HG02970 (cell line): Measurements from ENCODE around the gene SPDYE4.
"Not testable (repeated sequence)": the region's sequence is repeated elsewhere in the genome, so short reads cannot be mapped to it uniquely, and the experiment has no call there.

Source experiments
- ATAC-seq: cut with Tn5 transposase; IDR thresholded peaks from one replicate; pipeline ENCODE4 v1.9.1; 2021; ENCODE audit warnings: mild to moderate bottlenecking, moderate library complexity, moderate number of reproducible peaks; ENCODE audit not compliant: unreplicated experiment, low FRiP score

Gene SPDYE4, protein sequence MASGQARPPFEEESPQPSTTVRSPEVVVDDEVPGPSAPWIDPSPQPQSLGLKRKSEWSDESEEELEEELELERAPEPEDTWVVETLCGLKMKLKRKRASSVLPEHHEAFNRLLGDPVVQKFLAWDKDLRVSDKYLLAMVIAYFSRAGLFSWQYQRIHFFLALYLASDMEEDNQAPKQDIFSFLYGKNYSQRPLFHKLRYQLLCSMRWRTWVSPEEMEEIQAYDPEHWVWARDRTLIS

DNA sequence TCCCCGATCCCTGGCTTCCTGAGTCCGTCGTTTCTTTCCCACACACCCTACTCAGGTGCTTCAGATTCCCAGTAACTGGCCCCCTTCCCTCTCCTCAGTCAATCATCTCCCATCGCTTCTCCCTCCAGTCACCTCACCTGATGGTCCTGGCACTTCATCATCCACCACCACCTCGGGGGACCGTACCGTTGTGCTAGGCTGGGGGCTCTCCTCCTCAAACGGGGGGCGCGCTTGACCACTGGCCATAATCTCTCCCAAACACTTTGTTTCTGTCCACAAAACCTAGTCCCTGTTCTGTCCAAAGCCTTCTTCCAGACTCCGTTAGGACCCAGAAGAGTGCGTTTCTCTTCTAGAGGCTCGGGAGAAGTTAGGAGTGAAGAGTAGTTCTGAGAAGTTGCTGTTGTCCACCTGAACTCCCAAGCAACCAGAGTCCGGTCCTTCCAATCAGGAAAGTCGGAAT, at the start of gene SPDYE4:
Gene SPDYE4, minus strand, starts transcription at position 410 of the 460 bp plus-strand sequence. Its CDS starts 164 bp downstream, at position 246.
- no peak for ATAC-seq

DNA sequence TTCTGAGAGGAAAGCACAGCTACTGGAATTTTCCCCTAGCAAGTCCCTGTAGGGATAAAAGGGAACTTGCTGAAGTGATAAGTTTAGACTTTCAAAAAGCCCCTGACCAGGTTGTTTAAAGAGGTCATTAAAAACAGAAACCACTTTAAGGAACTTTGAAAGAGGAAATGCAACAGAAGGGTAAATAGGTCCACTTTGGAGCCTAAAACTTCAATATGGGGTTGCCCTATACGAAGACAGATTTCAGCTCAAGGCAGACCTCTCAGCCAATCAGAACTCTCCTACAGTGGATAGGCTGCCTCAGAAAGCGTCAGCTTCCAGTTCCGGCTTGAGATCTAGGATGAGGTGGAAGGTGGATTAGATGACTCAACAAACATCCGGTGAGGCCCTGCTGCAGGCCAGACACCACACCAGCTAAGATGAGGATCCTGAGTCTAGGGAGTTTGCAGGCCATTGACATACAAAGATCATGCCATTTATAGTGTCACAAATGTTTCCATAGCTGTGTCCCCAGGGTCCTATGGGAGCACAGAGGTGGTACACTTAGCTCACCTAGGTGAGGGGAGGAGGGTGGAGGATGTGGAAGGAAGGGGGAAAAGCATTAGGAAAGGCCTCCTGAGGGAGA, 48.7 kb upstream of the SPDYE4 start:
- ATAC-seq: peak; percentile 77

DNA sequence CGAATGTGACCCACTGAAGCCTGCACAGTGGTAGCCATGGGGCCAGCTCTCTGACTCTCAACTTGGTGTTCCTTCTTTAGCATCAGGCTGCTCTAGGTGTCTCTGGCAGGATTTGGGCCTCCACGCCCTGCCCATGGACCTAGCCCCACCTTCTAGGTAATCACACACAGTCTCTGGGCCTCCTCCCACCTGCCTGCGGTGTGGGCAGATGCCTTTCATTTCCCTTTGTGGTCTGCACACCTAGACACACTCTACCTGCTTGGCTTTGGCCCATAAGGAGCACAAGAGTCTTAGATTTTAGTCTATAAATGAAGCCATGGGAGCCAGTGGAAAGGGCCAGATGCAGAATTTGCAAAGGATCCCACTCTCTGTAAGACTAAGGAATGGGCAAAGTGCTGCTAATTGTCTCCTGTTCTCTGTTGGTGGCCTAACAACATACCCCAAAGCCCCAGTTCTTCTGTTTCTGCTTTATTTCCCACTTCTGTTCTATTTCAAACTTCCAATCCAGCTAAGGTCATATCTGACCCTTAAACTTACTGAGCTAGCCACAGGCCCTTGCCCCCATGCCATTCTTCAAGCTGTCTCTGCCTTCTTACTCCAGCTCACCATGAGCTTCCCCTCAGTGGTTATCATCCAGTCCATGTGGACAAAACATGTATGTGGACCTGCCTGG, 48.0 kb upstream of the SPDYE4 start:
- ATAC-seq: no peak

DNA sequence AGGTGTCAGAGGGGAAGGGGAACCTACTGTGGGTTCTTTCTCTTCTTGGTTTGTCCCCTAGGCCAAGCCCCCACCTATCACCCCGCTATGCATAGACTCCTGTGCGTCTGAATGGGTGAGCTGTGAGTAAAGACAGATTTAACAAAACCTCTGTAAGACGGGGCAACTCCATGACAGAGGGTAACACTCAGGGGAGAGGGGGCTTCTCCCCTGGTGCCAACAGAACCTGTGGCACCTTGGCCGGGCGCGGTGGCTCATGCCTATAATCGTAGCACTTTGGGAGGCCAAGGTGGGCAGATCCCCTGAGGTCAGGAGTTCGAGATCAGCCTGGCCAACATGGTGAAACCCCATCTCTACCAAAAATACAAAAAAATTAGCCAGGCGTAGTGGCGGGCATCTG, 47.0 kb upstream of the SPDYE4 start:
- not testable (repeated sequence) for ATAC-seq

DNA sequence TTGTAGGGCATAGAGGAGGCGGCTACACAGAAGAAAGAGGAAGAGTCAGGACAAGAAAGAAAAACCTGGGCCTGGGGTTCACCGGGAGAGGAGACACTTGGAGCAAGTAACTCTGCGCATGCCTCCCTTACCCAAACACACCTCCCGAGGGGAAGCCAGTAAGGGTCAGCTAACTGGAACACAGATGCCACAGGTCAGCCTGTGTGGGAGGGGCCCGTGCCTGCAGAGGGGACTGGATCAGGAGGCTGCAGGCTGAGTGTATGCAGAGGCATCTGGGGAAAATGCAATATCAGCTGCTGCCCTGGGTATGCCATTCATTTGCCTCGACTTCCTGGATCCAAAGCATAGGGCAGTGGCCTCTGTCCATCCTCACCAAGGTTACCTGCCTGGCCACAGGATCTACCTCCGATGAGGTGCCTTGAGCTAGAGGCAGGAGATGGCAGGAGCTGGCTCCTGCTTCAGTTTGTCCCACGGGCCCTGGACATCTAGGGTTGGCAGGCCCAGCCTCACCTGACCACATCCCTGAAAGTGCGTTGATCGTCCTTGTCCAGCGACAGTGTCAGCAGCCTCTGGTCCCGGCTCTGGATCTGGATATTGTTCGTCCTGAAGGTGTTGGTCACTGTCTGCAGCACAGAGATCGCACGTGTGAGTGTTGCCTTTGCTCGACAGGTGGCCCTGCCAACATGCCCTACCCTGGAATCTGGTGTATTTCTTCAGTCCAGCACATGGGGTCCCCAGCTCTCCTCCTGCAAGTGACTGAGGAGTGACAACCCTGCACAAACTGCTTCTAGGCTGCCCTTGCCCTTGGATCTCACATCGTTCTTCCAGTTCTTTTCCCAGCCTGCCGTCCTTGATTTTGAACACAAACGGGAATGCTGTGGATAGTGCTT, 45.4 kb upstream of the SPDYE4 start:
- no peak for ATAC-seq

DNA sequence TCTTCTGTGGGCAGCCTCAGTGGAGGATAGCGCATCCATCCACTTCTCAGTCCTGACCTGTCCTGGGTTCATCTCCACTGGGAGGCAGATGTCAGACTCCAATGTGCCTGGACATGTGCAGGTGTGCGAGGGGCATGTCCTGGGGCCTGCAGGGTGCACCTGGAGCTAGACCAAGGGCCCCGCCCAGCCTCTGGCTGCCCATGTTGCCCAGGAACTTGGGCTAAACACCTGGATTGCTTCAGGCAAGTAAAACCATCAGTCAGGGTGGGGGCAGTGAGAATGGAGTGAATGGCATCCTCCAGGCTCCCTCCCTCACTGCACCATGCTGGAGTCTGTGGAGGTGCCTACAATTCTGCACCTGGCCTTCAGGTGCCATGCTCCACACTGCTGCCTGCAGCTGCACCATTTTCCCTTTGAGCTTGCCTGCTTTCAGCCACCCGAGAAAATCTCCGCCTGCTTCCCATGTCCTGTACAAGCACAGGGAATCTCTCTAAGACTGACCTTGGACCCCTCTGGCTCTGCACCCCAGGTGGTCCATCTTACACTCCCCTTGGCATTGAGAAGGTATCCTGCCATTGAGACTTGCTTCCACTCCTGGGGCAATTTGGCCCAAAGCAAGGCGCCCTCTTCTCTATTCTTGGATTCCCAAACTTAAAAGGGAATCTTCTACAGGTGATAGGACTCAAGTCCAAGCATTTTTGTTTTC, 42.9 kb upstream of the SPDYE4 start:
- no peak for ATAC-seq

DNA sequence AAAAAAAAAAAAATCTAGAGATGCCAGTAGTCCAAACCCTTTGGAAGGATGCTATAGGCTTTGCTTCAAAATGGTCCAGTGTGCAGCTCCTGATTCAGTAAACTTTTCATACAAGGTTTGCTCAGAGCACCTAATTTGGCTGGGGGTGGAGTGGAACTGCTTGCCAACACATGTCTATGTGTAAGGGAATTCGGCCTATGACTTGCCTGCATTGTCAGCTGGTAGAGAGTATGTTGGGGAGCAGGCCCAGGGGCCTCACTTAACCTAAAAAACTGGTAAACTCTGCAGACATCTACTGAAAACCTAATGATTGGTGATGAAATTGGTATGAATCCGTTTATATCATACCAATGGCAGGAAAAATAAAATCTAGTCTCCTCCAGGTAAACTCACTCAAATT, 42.3 kb upstream of the SPDYE4 start:
- ATAC-seq: no peak

DNA sequence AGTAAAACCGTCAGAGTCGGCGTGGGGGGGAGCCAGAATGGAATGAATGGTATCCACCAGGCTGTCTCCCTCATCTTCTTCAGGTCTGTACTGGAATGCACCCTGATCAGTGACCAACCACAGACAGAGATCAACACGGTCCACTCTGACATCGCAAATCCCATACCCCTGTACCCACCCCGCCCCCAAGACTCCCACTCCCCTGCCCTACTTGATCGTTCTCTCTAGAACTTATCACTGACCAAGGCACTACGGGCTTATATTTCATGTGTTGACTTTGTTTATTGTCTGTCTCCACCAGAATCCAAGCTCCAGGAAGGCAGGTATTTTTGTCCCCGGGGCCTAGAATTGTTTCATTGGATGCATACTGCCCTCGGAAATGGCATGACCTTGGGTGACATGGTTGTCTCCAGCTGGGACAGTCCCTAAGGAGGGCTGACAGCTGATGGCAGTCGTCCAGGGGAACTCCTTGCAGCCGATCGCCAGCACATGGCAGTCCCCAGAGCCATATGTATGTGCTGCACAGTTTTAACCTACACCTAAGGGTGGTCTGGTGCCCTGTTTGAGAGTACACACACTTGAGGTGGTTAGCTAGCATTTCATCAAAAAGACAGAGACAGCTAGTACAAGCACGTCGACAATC, 41.3 kb upstream of the SPDYE4 start:
- ATAC-seq: no peak

DNA sequence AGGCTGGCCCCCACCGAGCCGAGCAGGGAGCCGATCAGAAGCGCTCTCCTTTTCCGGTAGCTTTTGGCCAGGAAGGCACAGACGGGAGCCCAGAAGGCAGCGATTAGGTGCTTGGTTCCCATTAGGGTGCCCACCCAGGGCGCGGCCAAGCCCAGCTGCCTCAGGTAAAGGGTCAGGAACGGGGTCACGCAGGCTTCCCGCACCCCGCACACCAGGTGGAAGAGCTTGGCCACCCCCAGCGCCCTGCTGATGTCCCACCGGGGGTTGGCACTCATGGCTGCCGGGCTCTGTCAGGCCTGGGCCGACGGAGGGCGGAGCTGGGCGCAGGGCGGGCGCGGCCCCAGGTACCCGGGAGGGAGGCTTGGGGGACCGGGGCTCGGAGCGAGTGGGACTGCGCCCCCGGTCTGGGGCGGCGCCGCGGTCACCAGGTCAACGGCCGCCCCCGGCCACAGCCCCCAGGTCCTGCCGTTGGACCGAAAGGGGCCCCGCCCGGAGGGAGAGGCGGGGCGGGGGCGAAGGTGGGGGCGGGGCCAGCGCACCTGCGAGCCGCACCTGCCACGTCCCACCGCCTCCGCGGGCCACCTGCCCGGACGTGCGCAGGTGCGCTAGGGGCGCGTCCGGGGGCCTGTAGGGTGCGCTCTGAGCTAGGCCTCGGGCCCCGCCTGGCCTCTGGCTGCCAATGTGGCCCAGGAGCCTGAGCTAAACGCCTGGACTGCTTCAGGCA, 40.7 kb upstream of the SPDYE4 start, which contains the start of gene MFSD6L:
Gene MFSD6L, minus strand, starts transcription at position 520 of the 724 bp plus-strand sequence. Its CDS starts 245 bp downstream, at position 275.
- ATAC-seq: no peak

DNA sequence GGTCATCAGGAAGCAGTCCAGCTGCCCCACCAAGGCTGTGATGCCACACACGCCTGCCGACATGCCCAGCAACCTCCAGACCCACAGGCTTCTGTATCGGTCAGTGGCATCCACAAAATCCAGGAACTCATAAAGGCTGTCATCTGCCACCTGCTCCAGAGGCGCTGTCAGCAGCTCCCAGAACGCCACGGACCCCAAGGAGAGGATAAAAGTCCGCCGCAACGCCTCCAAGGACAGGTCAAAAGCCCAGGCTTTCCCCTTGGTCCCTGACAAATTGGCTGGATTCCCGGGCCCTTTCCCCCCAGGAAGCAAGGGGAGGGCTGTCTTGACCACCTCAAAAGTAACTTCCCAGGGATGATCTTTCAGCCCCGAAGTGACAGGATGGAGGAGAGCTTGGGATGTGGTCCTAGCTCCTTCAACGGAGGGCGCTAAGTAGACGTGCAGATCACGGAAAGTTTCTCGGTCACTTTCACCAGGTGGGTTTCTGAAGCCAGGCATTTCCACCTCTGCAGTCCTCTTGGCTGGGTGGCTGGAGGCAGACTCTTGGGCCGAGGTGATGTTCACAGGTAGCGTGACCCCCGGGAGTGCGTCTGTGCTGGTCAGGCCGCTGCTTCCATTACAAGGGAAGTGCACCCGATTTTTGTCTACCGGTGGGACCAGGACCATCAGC, 40.0 kb upstream of the SPDYE4 start:
- ATAC-seq: no peak

DNA sequence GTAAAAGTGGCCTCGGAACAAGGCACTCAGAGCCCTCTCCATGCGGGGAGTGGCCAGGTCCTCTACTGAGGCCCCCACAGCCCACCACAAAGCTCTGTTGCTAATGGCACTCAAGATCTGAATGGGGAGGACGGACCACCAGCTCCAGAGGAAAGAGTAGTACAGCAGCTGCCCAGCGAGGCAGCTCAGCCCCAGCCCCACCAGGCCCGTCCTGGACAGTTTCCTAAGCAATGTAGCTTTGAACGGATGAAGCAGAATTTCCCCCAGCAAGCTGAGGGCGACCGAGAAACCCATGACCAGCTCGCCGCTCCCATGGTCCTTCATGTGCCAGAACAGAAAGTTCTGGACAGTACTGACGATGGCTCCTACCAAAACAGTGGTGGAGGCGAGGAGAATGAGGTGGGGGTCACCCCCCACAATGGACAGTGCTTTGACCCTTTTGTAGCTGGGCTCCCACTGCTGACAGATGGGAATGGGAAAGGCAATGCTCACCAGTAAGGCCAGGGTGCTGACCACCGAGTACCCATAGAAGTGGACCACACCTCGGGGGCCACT, 39.4 kb upstream of the SPDYE4 start:
- ATAC-seq: no peak

DNA sequence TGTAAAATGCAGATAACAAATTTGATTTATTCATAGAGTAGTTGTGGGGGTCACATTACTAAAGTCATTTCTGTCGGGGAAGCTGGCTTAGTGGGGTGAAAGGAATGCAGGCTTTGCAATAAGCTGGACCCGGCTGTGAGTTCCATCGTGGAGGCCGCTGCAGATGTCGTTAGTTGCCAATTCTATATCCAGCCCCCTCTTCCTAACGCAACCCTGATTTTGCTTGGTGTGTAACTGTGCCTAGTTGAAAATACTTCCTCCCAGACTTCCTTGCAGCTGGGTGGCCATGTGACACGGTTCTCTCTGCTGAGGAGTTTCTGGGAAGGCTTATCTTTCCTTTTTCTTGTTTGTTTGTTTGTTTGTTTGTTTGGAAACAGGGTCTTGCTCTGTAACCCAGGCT, 36.3 kb upstream of the SPDYE4 start:
- ATAC-seq: no peak

DNA sequence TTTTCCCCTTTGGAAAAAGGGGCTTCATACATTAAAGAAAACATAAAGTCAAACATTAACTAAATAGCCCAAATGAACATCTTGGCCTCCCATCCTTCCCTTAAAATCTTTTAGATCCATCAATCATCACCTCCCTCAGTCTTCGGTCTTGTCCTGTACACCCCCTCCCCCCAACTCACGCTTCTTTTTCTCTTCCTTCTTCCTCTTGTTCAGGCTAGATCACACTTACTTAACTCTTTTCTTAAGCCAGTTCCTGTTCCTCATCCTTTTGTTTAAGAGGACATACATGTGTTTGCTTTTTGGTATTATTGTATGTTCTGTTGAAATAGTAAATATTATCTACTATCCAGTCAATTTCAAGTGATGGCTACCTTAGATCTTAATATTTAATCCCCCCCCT, 35.3 kb upstream of the SPDYE4 start:
- ATAC-seq: no peak

DNA sequence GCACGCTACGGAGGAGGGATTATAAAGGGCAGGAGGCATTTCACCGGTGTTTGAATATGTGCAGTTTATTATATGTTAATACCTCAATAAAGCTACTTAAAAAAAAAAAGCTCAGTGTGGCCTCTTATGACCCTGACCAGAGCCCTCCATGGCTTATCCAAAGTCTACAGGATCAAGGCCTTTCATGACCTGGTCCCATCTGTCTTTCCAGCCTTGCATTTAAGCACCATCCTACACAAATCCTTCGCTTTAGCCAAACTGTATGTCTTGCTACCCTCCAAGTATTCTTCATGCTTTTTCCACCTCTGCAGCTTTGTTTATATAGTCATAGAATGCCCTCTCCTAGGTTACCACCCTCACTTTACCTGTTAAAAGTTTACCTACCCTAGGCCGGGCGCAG, 34.3 kb upstream of the SPDYE4 start:
- ATAC-seq: no peak

DNA sequence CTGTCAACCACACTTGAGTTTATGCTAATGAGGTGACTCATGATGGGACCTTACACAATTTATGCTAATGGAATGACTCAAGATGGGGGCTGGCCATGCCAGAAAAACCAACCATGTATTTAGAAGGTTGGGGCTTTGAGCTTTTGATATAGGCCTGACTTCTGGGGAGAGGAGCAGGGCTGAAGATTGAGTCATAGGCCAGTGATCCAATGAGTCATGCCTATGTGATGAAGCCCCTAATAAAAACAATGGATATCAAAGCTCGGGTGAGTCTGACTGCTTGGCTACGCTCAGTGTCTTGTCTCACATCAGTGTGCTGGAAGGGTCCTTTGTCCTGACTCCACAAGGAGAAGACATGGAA, 33.5 kb upstream of the SPDYE4 start:
- no peak for ATAC-seq

DNA sequence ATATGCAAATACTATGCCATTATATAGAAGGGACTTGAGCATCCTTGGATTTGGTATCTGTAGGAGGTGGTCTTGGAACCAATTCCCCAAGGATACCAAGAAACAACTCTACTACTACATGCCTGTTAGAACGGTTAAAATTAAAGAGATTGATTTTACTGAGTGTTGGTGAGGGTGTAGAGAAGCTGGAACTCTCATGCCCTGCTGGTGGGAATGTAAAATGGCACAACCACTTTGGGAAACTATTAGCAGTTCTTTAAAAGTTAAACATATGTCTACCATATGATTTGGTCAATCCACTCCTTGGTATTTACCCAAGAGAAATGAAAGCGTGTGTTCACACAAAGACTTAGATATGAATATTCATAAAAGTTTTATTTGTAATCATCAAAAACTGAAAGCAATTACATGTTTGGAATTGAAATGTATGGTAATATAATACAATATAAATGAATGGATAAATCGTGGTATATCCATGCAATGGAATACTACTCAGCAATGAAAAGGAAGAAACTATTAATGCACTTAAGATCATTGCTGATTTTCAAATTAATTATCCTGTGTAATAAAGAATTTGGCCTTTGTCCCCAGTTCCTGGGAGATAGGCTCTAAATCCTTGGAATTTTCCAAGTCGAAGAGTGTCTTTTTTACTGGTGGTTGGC, 33.0 kb upstream of the SPDYE4 start:
- no peak for ATAC-seq

DNA sequence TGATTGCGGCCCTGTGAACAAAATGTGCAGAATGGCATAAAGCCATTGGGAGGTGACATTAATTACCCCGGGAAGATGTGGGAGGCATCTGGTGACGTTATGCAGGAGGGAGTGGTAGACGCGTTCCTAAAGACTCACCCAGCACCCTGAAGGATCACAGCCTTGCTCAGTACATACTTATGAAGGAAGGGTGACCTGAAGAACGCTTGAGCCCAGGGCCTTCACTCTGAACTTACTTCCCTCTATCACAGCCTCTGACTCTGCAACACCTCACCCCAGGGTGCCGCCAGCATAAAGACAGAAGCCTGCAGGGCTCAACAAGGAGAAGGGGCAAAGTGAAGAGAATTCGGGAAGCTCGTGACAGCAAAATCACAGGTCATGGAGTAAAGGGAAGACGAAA, 31.4 kb upstream of the SPDYE4 start:
- no peak for ATAC-seq

DNA sequence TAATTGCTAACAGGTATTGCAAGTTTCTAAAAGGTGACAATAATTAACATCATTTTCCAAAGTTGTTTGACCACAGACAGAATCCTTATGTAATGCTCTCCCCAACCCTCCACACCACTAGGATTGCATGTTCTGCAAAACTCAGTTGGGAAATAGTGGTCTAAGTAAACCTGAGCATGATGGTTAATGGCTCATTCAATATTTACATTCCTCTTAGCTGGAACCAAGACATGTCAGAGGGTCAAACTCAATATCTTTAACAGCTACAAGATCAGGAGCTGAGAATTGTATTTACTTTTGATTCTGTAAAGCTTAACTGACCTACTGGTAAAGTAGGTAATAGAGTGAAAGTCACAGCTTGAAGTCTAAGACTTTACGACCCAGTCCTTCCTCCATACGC, 30.7 kb upstream of the SPDYE4 start:
- no peak for ATAC-seq
